NCI-H146 (cell line): ENCODE results near the gene KAZN.

ENCODE experiments used
- DNase-seq: peaks from one replicate; lab custom pipeline; 2025; lab: John Stamatoyannopoulos, UW

Gene KAZN

GRCh38 chr1:15089258-15089992, 490.9 kb downstream of the KAZN start:
- DNase-seq, result no peak

- DNase-seq, result peak; percentile 75
Measured at GRCh38 chr1:15090373-15090772, 491.9 kb downstream of the KAZN start.

GRCh38 chr1:15094056-15094455, 495.6 kb downstream of the KAZN start:
- DNase-seq, result no peak

GRCh38 chr1:15094719-15095495, 496.4 kb downstream of the KAZN start:
- DNase-seq, result no peak

GRCh38 chr1:15095496-15095875, 497.0 kb downstream of the KAZN start:
- no peak for DNase-seq

GRCh38 chr1:15096293-15096692, 497.8 kb downstream of the KAZN start:
- no peak for DNase-seq

- DNase-seq, result no peak
Measured at GRCh38 chr1:15098176-15099125, 500.0 kb downstream of the KAZN start.

GRCh38 chr1:15099441-15100120, 501.1 kb downstream of the KAZN start:
- no peak for DNase-seq

- DNase-seq, result peak; percentile 31
Measured at GRCh38 chr1:15100121-15100879, 501.8 kb downstream of the KAZN start.

- no peak for DNase-seq
Measured at GRCh38 chr1:15100880-15101760, 502.6 kb downstream of the KAZN start.

- DNase-seq, result no peak
Measured at GRCh38 chr1:15101801-15102200, 503.3 kb downstream of the KAZN start.

- no peak for DNase-seq
Measured at GRCh38 chr1:15102646-15103045, 504.2 kb downstream of the KAZN start.

GRCh38 chr1:15103211-15103610, 504.7 kb downstream of the KAZN start:
- no peak for DNase-seq

- DNase-seq, result no peak
Measured at GRCh38 chr1:15103906-15104305, 505.4 kb downstream of the KAZN start.

GRCh38 chr1:15104768-15105167, 506.3 kb downstream of the KAZN start:
- DNase-seq, result no peak

- DNase-seq, result no peak
Measured at GRCh38 chr1:15106608-15107007, 508.1 kb downstream of the KAZN start.

GRCh38 chr1:15107058-15107687, 508.7 kb downstream of the KAZN start:
- no peak for DNase-seq

- no peak for DNase-seq
Measured at GRCh38 chr1:15107911-15108310, 509.4 kb downstream of the KAZN start.

- no peak for DNase-seq
Measured at GRCh38 chr1:15110128-15110866, 511.8 kb downstream of the KAZN start.
